B cell (primary cell): Measurements from ENCODE around the gene NHEJ1. TPM values are rescaled to one million over a fixed set of nuclear protein-coding genes. Genes with fewer than 3 reads are reported as not detected.

ENCODE experiments used
- ATAC-seq: fragments of 200-7000 bp; cut with Tn5 transposase; one replicate; pipeline ENCODE4 v1.10.0; 2021; ENCODE audit warnings: low read depth, mild to moderate bottlenecking, moderate number of reproducible peaks, moderate library complexity
- CTCF ChIA-PET: fragments of 350-600 bp; sonication (Branson Sonifier 250); formaldehyde crosslinking; loops from one replicate; lab custom pipeline; 2021; ENCODE audit warnings: antibody characterized with exemption, inconsistent platforms; lab: Charles Lee
- POLR2A ChIA-PET: fragments of 350-600 bp; sonication (Branson Sonifier 250); formaldehyde crosslinking; loops from one replicate; lab custom pipeline; 2021; ENCODE audit warnings: antibody characterized with exemption; lab: Charles Lee
- DNase-seq: peaks from one replicate; pipeline ENCODE4 v3.0.0; 2013
- H2AFZ ChIP-seq: 2 replicates; pipeline ENCODE4 v1.6.1; 2012; ENCODE audit warnings: mild to moderate bottlenecking, low read depth, low read length; ENCODE audit not compliant: insufficient read depth, poor library complexity, severe bottlenecking
- H3K27ac ChIP-seq, 2 donors: 1 replicate in 1 of 2; 2 replicates in 1 of 2; pipeline ENCODE4 v1.5.1; 2012 to 2013; ENCODE audit warnings: low read length in 2 of 2, mild to moderate bottlenecking in 2 of 2, moderate library complexity in 1 of 2
- H3K27me3 ChIP-seq, 4 experiments: fragments of 200-600 bp in 1 of 4; sonication (generic) in 1 of 4; replicated peaks in 1 of 4; 1 replicate in 2 of 4; 2 replicates in 2 of 4; pipeline versions ENCODE4 v1.6.1 to v1.7.0; 2013 to 2016; ENCODE audit warnings: low read length in 3 of 4, mild to moderate bottlenecking in 2 of 4, mixed read lengths in 1 of 4, moderate library complexity in 1 of 4; ENCODE audit not compliant: insufficient read depth in 4 of 4, control insufficient read depth in 3 of 4; ENCODE audit errors: control extremely low read depth in 1 of 4
- H3K36me3 ChIP-seq, 2 experiments: replicated peaks in 1 of 2; 1 replicate in 1 of 2; 2 replicates in 1 of 2; pipeline versions ENCODE4 v1.6.1 to v1.7.1; 2013; ENCODE audit warnings: low read length in 1 of 2; ENCODE audit not compliant: insufficient read depth in 2 of 2, control insufficient read depth in 1 of 2; ENCODE audit errors: control extremely low read depth in 1 of 2, extremely low read depth in 1 of 2
- H3K4me1 ChIP-seq, 2 donors: fragments of 200-600 bp in 1 of 2; sonication (generic) in 1 of 2; 1 replicate in 1 of 2; 2 replicates in 1 of 2; pipeline versions ENCODE4 v1.5.1 to v1.6.1; 2013 to 2017; ENCODE audit warnings: low read length in 2 of 2; ENCODE audit not compliant: control insufficient read depth in 2 of 2, insufficient read depth in 2 of 2
- H3K4me2 ChIP-seq: replicated peaks from 2 replicates; pipeline ENCODE3; 2012; ENCODE audit warnings: mild to moderate bottlenecking, low read depth, low read length; ENCODE audit not compliant: poor library complexity, severe bottlenecking
- H3K4me3 ChIP-seq, 5 experiments: fragments of 200-600 bp in 1 of 5; sonication (generic) in 1 of 5; 1 replicate in 3 of 5; 2 replicates in 2 of 5; pipeline versions ENCODE4 v1.5.1 to v1.7.0; 2011 to 2016; ENCODE audit warnings: low read length in 4 of 5, mild to moderate bottlenecking in 4 of 5, low read depth in 2 of 5, control low read depth in 1 of 5, moderate library complexity in 1 of 5; ENCODE audit not compliant: insufficient read depth in 1 of 5; ENCODE audit errors: control extremely low read depth in 1 of 5, extremely low read depth in 1 of 5
- H3K79me2 ChIP-seq: fragments of 200-600 bp; sonication (generic); one replicate; pipeline ENCODE4 v1.6.0; 2016; ENCODE audit warnings: low read length; ENCODE audit not compliant: control insufficient read depth, insufficient read depth
- H3K9ac ChIP-seq: fragments of 200-600 bp; sonication (generic); 2 replicates; pipeline ENCODE4 v1.6.1; 2017; ENCODE audit warnings: mild to moderate bottlenecking, low read length, moderate library complexity
- H3K9me3 ChIP-seq, 3 donors: one replicate each; pipeline versions ENCODE4 v1.6.1 to v1.7.1; 2013; ENCODE audit warnings: low read length in 2 of 3; ENCODE audit not compliant: control insufficient read depth in 2 of 3, insufficient read depth in 1 of 3; ENCODE audit errors: control extremely low read depth in 1 of 3
- H4K20me1 ChIP-seq: 2 replicates; pipeline ENCODE4 v1.6.0; 2012; ENCODE audit warnings: mild to moderate bottlenecking, low read length; ENCODE audit not compliant: insufficient read depth, control insufficient read depth, poor library complexity, severe bottlenecking
- H3K27ac Mint-ChIP-seq: one replicate; pipeline ENCODE4 v1.8.0; 2021; ENCODE audit warnings: mixed read lengths
- H3K27me3 Mint-ChIP-seq: one replicate; pipeline ENCODE4 v1.8.0; 2021; ENCODE audit warnings: mixed read lengths
- H3K4me1 Mint-ChIP-seq: one replicate; pipeline ENCODE4 v1.8.0; 2021; ENCODE audit warnings: mixed read lengths
- H3K4me3 Mint-ChIP-seq: one replicate; pipeline ENCODE4 v1.8.0; 2021; ENCODE audit warnings: mixed read lengths
- H3K9me3 Mint-ChIP-seq: one replicate; pipeline ENCODE4 v1.8.0; 2022; ENCODE audit warnings: mixed read lengths; ENCODE audit not compliant: insufficient read depth
- CTCF ChIP-seq: fragments of 200-600 bp; IDR thresholded peaks from one replicate; pipeline ENCODE4 v1.8.0; 2022; ENCODE audit warnings: antibody characterized with exemption, mild to moderate bottlenecking
- EZH2 ChIP-seq: IDR thresholded peaks from 2 replicates; pipeline ENCODE4 v1.6.1; 2012; ENCODE audit warnings: borderline replicate concordance, low read depth, mild to moderate bottlenecking, moderate library complexity, low read length; ENCODE audit not compliant: insufficient read depth, poor library complexity, severe bottlenecking
- WGBS: methylation state at CpG from one replicate; pipeline ENCODE4 v1.1.5; 2013; ENCODE audit warnings: missing lambda C conversion rate; ENCODE audit not compliant: insufficient coverage; 5-methylcytosine and 5-hydroxymethylcytosine counted together
- intact Hi-C: fragments of 100-400 bp; cut with micrococcal nuclease; formaldehyde crosslinking; loops from one replicate; pipeline ENCODE4 v1.10.0; 2022
- polyA plus RNA-seq: library from polyadenylated mRNA; depleted of rRNA; stranded (reverse); fragments of >200 nt; gene quantifications from 2 replicates; pipeline ENCODE4 v1.2.3, GENCODE V29; 2012
- total RNA-seq, 2 donors: library from RNA; stranded (reverse); fragments of 120-200 nt in 1 of 2; gene quantifications; 1 replicate in 1 of 2; 2 replicates in 1 of 2; pipeline versions ENCODE4 v1.2.3 to v1.2.4, GENCODE V29; 2013 to 2022

NHEJ1 gene
- total and polyA plus RNA-seq, 2 donors (not counting 1 experiment from before 2014, with no cell fraction given) = 14.9 to 25.0 TPM

GRCh38 chr2:219058541-219059374 is 101.9 kb downstream of the NHEJ1 start:
- CTCF ChIA-PET = interaction anchor here (0.6 to 9.5 kb wide), 29 partner anchors 10 to 502 kb away, joined by 3 to 117 read pairs (median 4); no protein-coding TSS in a partner anchor

More at GRCh38 chr2:219058541-219059374, 101.9 kb downstream of the NHEJ1 start:
- no peak overlapping the region for H3K27ac ChIP-seq
- H2AFZ ChIP-seq = peak overlapping the region; percentile 45
- peak; percentile 32 for DNase-seq
- H3K79me2 ChIP-seq = no peaks in the 10 kb centered on the region
- peak overlapping the region; percentile 55 for H3K4me3 Mint-ChIP-seq
- peaks cover 0 to 67% (median 46%) of the 10 kb centered on the region in 4 experiments for H3K27me3 ChIP-seq
- no peak for ATAC-seq
- no peaks in the 10 kb centered on the region for H3K9me3 Mint-ChIP-seq
- TF ChIP-seq CTCF (no peak), EZH2 (peak; percentile 63)
- no peaks in the 10 kb centered on the region for H3K9me3 ChIP-seq
- H3K27ac Mint-ChIP-seq = no peak overlapping the region
- intact Hi-C loops = loop anchor here (1.0 to 10.0 kb wide), 4 partner anchors 61 to 240 kb away; partner anchors contain the start of gene CRYBA2
- no peaks in the 10 kb centered on the region for H4K20me1 ChIP-seq
- H3K9ac ChIP-seq = peak overlapping the region; percentile 32
- H3K27me3 Mint-ChIP-seq = peaks cover 54% of the 10 kb centered on the region
- peaks cover 35 to 41% of the 10 kb centered on the region in 2 donors for H3K4me1 ChIP-seq
- POLR2A ChIA-PET = interaction anchor here (0.9 kb wide), 1 partner anchor 96 kb away, joined by 4 read pairs; no protein-coding TSS in a partner anchor
- peak overlapping the region; percentile 63 for H3K4me2 ChIP-seq
- peaks cover 24% of the 10 kb centered on the region for H3K4me1 Mint-ChIP-seq
- WGBS = 16% methylated on average over 42 of the region's 42 CpGs
- peak overlapping the region in 1 of 5 experiments; percentile 35 for H3K4me3 ChIP-seq
- no peaks in the 10 kb centered on the region for H3K36me3 ChIP-seq
